GM20000 (cell line): Measurements from ENCODE around the gene PTPRN2.
"Not testable (repeated sequence)": the region's sequence is repeated elsewhere in the genome, so short reads cannot be mapped to it uniquely, and the experiment has no call there.

ENCODE experiments used
- DNase-seq: peaks from one replicate; pipeline ENCODE4 v3.0.0; 2012; ENCODE audit warnings: low spot score
- CTCF ChIP-seq: IDR thresholded peaks from 2 replicates; pipeline ENCODE4 v1.5.1; 2012; ENCODE audit warnings: mild to moderate bottlenecking, control low read depth; ENCODE audit errors: extremely low read depth, missing control alignments

Gene PTPRN2

GRCh38 chr7:157509226-157509625, 1078.4 kb downstream of the PTPRN2 start:
- DNase-seq: no peak

GRCh38 chr7:157508477-157508881, 1079.1 kb downstream of the PTPRN2 start:
- DNase-seq: no peak

More at GRCh38 chr7:157509226-157509625, 1078.4 kb downstream of the PTPRN2 start:
- no peak for TF ChIP-seq CTCF

GRCh38 chr7:157507987-157508386, 1079.6 kb downstream of the PTPRN2 start:
- TF ChIP-seq CTCF: no peak
- no peak for DNase-seq

More at GRCh38 chr7:157508477-157508881, 1079.1 kb downstream of the PTPRN2 start:
- no peak for TF ChIP-seq CTCF

- DNase-seq: no peak
- no peak for TF ChIP-seq CTCF
Measured at GRCh38 chr7:157506268-157506667, 1081.4 kb downstream of the PTPRN2 start.

GRCh38 chr7:157505646-157506045, 1082.0 kb downstream of the PTPRN2 start:
- DNase-seq: no peak
- no peak for TF ChIP-seq CTCF

- no peak for DNase-seq
- no peak for TF ChIP-seq CTCF
Measured at GRCh38 chr7:157503229-157503628, 1084.4 kb downstream of the PTPRN2 start.

- no peak for DNase-seq
- TF ChIP-seq CTCF: no peak
Measured at GRCh38 chr7:157502701-157503111, 1084.9 kb downstream of the PTPRN2 start.

GRCh38 chr7:157501581-157501980, 1086.0 kb downstream of the PTPRN2 start:
- DNase-seq: no peak
- TF ChIP-seq CTCF: no peak

- DNase-seq: not testable (repeated sequence)
Measured at GRCh38 chr7:157500989-157501540, 1086.6 kb downstream of the PTPRN2 start.
